ENCODE results near the gene C10orf90. TPM values are rescaled to one million over a fixed set of nuclear protein-coding genes. Genes with fewer than 3 reads are reported as not detected.
"Not testable (repeated sequence)": the region's sequence is repeated elsewhere in the genome, so short reads cannot be mapped to it uniquely, and the experiment has no call there.

C10orf90 gene
- total RNA-seq, 4 donors from 2014 or later = 2.1 to 6.5 (median 4.1) TPM

DNA sequence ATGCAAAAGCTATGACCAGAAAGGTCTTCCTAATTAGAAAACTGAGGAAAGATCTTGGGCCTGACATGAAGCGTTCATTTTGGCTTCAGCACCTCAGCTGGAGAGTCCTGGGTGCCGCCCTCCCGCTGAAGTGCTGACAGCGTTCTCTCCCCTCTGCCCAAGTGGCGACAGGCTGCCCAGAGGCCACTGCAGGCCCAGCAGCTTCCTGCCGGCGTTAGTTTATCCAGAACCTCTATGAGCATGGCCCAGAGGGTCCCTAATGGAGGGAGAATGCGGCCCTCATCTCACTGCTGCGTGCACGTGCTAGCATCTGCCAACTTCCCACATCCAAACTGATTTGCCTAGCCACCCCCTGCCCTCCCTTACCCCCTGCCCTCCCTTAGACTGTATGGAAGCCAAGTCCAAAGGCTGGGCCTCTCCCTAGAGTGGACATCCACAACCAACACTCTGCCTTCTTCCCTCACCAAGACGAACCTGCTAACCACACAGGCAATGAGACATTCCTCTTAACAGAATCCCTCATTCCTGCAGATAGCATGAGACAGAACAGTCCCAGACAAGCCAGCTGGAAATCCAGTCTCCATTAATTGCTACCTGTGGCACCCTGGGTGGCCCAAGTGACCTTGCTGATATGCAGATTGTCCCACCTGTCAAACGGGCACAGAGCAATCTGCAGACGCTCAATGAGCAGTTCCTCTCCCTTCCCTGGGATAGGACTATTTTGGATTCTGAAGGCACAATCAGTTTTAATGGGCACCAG, 108.4 kb downstream of the C10orf90 start:
- no peak for DNase-seq (ENCODE audit: low spot score in 2 of 2)
- Histone ChIP-seq H3K4me3 (peak overlapping the region; percentile 24), H3K27ac (no peak overlapping the region), H3K9me3 (no peaks in the 10 kb centered on the region), H3K4me1 (peaks cover 4% of the 10 kb centered on the region), H3K27me3 (no peaks in the 10 kb centered on the region), H3K36me3 (no peaks in the 10 kb centered on the region)
- TF ChIP-seq, protein P1, sequence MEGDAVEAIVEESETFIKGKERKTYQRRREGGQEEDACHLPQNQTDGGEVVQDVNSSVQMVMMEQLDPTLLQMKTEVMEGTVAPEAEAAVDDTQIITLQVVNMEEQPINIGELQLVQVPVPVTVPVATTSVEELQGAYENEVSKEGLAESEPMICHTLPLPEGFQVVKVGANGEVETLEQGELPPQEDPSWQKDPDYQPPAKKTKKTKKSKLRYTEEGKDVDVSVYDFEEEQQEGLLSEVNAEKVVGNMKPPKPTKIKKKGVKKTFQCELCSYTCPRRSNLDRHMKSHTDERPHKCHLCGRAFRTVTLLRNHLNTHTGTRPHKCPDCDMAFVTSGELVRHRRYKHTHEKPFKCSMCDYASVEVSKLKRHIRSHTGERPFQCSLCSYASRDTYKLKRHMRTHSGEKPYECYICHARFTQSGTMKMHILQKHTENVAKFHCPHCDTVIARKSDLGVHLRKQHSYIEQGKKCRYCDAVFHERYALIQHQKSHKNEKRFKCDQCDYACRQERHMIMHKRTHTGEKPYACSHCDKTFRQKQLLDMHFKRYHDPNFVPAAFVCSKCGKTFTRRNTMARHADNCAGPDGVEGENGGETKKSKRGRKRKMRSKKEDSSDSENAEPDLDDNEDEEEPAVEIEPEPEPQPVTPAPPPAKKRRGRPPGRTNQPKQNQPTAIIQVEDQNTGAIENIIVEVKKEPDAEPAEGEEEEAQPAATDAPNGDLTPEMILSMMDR (IDR thresholded peaks at IDR 0.05) = no peak
- TF ChIP-seq EP300 (IDR thresholded peaks at IDR 0.05) (no peak), POLR2AphosphoS5 (IDR thresholded peaks at IDR 0.05) (no peak), POLR2A (IDR thresholded peaks at IDR 0.05) (no peak)
- 60% methylated on average over 13 of the region's 13 CpGs for WGBS

DNA sequence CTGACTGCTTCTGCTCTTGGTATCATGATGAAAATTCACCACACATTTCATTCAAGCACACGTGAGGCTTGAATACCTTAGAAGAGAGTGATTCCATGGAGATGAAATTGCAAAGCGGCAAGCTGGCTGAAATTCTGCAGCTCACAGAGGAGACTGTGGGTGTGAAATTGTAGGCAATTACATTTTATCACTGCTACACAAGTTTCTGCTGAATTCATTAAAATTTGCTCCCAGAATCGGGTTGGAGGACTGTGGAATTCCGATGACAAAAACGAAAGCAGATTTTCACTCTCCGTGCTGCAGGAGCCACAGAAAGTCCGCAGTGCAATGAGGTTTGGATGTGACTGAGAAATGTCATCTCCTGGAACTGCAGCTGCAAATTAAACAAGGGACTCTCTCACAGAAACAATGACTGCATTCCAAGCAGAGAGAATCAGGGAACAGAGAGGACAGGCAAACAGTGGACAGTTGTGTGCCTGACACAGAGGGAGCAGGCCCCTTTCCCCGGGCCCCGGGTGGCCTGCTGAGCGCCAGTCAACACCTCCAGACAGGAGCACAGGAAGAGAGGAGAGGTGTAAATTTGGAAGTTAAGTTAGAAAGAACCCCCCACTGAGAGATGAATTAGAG, 109.1 kb downstream of the C10orf90 start:
- 50% methylated on average over 10 of the region's 10 CpGs for WGBS
- Histone ChIP-seq H3K4me1 (peaks cover 4% of the 10 kb centered on the region), H3K36me3 (no peaks in the 10 kb centered on the region), H3K27ac (peak overlapping the region; percentile 27), H3K27me3 (no peaks in the 10 kb centered on the region), H3K9me3 (no peaks in the 10 kb centered on the region), H3K4me3 (peak overlapping the region; percentile 24)
- TF ChIP-seq POLR2A (IDR thresholded peaks at IDR 0.05) (no peak), EP300 (IDR thresholded peaks at IDR 0.05) (no peak), POLR2AphosphoS5 (IDR thresholded peaks at IDR 0.05) (no peak)
- TF ChIP-seq, protein P1 (IDR thresholded peaks at IDR 0.05) = no peak
- no peak for DNase-seq (ENCODE audit: low spot score in 2 of 2)

DNA sequence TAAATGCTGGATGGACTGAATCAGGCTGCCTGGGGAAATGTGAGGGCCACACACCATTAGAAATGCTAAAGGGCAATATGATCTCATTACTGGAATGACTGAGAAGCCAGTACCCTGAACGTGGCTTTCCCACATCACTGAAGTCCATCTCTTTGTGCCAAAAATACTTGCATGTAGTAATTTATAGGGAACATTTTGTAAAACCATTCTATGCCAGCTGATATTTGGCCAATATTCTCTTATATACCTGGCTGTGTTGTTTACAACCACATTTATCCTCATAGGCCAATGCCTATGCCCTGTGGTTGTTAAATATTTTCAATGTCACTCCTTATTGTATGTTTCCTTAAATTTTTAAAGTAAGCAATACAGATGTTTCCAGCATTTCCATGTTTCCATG, 111.6 kb downstream of the C10orf90 start:
- DNase-seq (ENCODE audit: low spot score in 2 of 2) = no peak
- Histone ChIP-seq H3K4me3 (no peak overlapping the region), H3K36me3 (no peaks in the 10 kb centered on the region), H3K27me3 (no peaks in the 10 kb centered on the region), H3K27ac (no peak overlapping the region), H3K9me3 (no peaks in the 10 kb centered on the region), H3K4me1 (peaks cover 4% of the 10 kb centered on the region)
- 0% methylated on average over 1 of the region's 1 CpG for WGBS
- TF ChIP-seq, protein P1 (IDR thresholded peaks at IDR 0.05) = no peak
- TF ChIP-seq POLR2A (IDR thresholded peaks at IDR 0.05) (no peak), POLR2AphosphoS5 (IDR thresholded peaks at IDR 0.05) (no peak), EP300 (IDR thresholded peaks at IDR 0.05) (no peak)

DNA sequence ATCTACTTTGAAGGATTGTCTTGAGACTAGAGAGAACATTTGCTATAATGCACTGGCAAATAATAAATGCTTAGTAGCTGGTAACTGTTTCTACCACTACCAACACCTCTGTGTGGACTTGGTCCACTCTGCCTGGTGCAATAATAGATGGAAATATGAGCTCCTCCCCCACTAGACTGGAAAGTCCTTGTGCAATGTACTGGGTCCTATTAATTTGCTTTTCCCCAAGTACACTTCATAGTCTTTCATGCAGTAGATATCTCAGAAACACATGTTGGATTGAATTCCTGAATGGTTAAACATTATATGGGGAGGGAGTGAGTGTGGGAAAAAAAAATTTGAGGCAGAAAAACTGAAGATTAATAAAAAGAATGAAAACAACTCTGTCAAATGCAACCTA, 119.3 kb downstream of the C10orf90 start:
- no peaks in the 10 kb centered on the region for H3K4me1 ChIP-seq
- DNase-seq (ENCODE audit: low spot score in 2 of 2) = no peak
- TF ChIP-seq EP300 (IDR thresholded peaks at IDR 0.05) (no peak), POLR2AphosphoS5 (IDR thresholded peaks at IDR 0.05) (no peak), POLR2A (IDR thresholded peaks at IDR 0.05) (no peak)
- TF ChIP-seq, protein P1 (IDR thresholded peaks at IDR 0.05) = no peak

DNA sequence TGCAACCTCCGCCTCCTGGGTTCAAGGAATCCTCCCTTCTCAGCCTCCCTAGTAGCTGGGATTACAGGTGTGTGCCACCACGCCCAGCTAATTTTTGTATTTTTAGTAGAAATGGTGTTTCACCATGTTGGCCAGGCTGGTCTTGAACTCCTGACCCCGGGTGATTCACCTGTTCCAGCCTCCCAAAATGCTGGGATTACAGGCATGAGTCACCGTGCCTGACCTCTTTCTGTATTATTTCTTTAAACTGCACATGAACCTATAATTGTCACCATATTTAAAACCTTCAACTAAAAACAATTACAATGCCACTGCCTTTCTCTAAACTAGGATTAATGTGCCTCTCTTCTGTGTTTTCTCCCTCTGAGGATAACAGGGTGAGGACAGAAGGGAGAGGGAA, 119.9 kb downstream of the C10orf90 start:
- WGBS = 84% methylated on average over 4 of the region's 4 CpGs
- H3K27me3 ChIP-seq; H3K27ac ChIP-seq; H3K4me3 ChIP-seq; DNase-seq (ENCODE audit: low spot score in 2 of 2); H3K9me3 ChIP-seq; H3K4me1 ChIP-seq; H3K36me3 ChIP-seq: not testable (repeated sequence)

More for the DNA sequence above, 119.3 kb downstream of the C10orf90 start:
- Histone ChIP-seq H3K27me3 (peaks cover 5% of the 10 kb centered on the region), H3K4me3 (no peak overlapping the region), H3K27ac (no peak overlapping the region), H3K36me3 (no peaks in the 10 kb centered on the region), H3K9me3 (no peaks in the 10 kb centered on the region)

Data from suprapubic skin (tissue), 4 donors.